PC-3 (cell line): ENCODE results near the gene CSPG4. TPM values are rescaled to one million over a fixed set of nuclear protein-coding genes. Genes with fewer than 3 reads are reported as not detected.
"Not testable (repeated sequence)": the region's sequence is repeated elsewhere in the genome, so short reads cannot be mapped to it uniquely, and the experiment has no call there.

Source experiments
- ATAC-seq: fragments of 200-7000 bp; cut with Tn5 transposase; 2 replicates; pipeline ENCODE4 v1.9.1; 2020; ENCODE audit warnings: mild to moderate bottlenecking, moderate library complexity
- BruUV-seq: library from RNA; stranded (reverse); fragments of 400-500 nt; replicated peaks from 2 replicates; lab custom pipeline; 2021; lab: Mats Ljungman, UMichigan
- CTCF ChIA-PET: fragments of 300-600 bp; sonication (Branson Sonifier 250); formaldehyde crosslinking; loops from one replicate; lab custom pipeline; 2022; ENCODE audit warnings: antibody characterized with exemption; lab: Charles Lee
- POLR2A ChIA-PET: fragments of 300-600 bp; sonication (Branson Sonifier 250); formaldehyde crosslinking; loops from one replicate; lab custom pipeline; 2022; ENCODE audit warnings: antibody characterized with exemption; ENCODE audit not compliant: unreplicated experiment; lab: Charles Lee
- DNase-seq: peaks from one replicate; pipeline ENCODE4 v3.0.0-alpha.2; 2015
- H2AFZ ChIP-seq: fragments of 300-600 bp; sonication (generic); 2 replicates; pipeline ENCODE4 v1.6.0; 2016; ENCODE audit warnings: antibody characterized with exemption, low read length
- H3F3A ChIP-seq: fragments of 300-600 bp; sonication (generic); one replicate; pipeline ENCODE4 v1.6.0; 2017; ENCODE audit warnings: antibody characterized with exemption, low read length, control low read depth, mild to moderate bottlenecking; ENCODE audit not compliant: unreplicated experiment
- H3K27ac ChIP-seq: fragments of 300-600 bp; sonication (generic); 2 replicates; pipeline ENCODE4 v1.5.1; 2016; ENCODE audit warnings: mild to moderate bottlenecking, low read length
- H3K27me3 ChIP-seq: fragments of 300-600 bp; sonication (generic); 2 replicates; pipeline ENCODE4 v1.6.1; 2016; ENCODE audit warnings: low read length, mixed read lengths
- H3K36me3 ChIP-seq: fragments of 300-600 bp; sonication (generic); 2 replicates; pipeline ENCODE4 v1.6.1; 2016; ENCODE audit warnings: low read depth, mixed run types, low read length, mixed read lengths
- H3K4me1 ChIP-seq: fragments of 300-600 bp; sonication (generic); 2 replicates; pipeline ENCODE4 v1.5.1; 2016; ENCODE audit warnings: low read length; ENCODE audit not compliant: insufficient read depth
- H3K4me2 ChIP-seq: fragments of 300-600 bp; sonication (generic); 2 replicates; pipeline ENCODE4 v1.6.0; 2016; ENCODE audit warnings: low read length
- H3K4me3 ChIP-seq: fragments of 300-600 bp; sonication (generic); 2 replicates; pipeline ENCODE4 v1.5.1; 2016; ENCODE audit warnings: mild to moderate bottlenecking, low read length, mixed read lengths
- H3K79me2 ChIP-seq: fragments of 300-600 bp; sonication (generic); 2 replicates; pipeline ENCODE4 v1.6.1; 2017; ENCODE audit warnings: low read length, mixed read lengths
- H3K9ac ChIP-seq: fragments of 300-600 bp; sonication (generic); 2 replicates; pipeline ENCODE4 v1.6.0; 2016; ENCODE audit warnings: mild to moderate bottlenecking, low read length
- H3K9me2 ChIP-seq: fragments of 300-600 bp; sonication (generic); replicated peaks from 2 replicates; pipeline ENCODE4 v1.6.1; 2016; ENCODE audit warnings: mixed run types, low read length, mixed read lengths
- H3K9me3 ChIP-seq: fragments of 300-600 bp; sonication (generic); 2 replicates; pipeline ENCODE4 v1.6.1; 2016; ENCODE audit warnings: low read length, mixed read lengths
- H4K20me1 ChIP-seq: fragments of 300-600 bp; sonication (generic); 2 replicates; pipeline ENCODE4 v1.6.1; 2016; ENCODE audit warnings: low read length, mixed read lengths
- CTCF ChIP-seq: fragments of 300-600 bp; sonication (generic); conservative IDR thresholded peaks from 2 replicates; pipeline ENCODE4 v1.5.1; 2017; ENCODE audit warnings: antibody characterized with exemption, low read depth, mild to moderate bottlenecking, low read length
- EZH2 ChIP-seq: fragments of 300-600 bp; sonication (generic); IDR thresholded peaks from one replicate; pipeline ENCODE4 v1.6.1; 2017; ENCODE audit warnings: antibody characterized with exemption, mild to moderate bottlenecking, low read length; ENCODE audit not compliant: unreplicated experiment
- EZH2phosphoT487 ChIP-seq: fragments of 300-600 bp; sonication (generic); IDR thresholded peaks from 2 replicates; pipeline ENCODE4 v1.6.1; 2018; ENCODE audit warnings: mild to moderate bottlenecking, antibody characterized with exemption, low read length, borderline replicate concordance
- intact Hi-C: fragments of 100-400 bp; cut with micrococcal nuclease; formaldehyde crosslinking; loops from 2 replicates; pipeline ENCODE4 v1.9.0; 2023
- total RNA-seq: library from RNA; depleted of rRNA; stranded (reverse); fragments of >200 nt; gene quantifications from 2 replicates; pipeline ENCODE4 v1.2.3, GENCODE V29; 2014

The CSPG4 gene
- total RNA-seq, 1 experiment from 2014 or later = 2.0 TPM

- H3K27me3 ChIP-seq = no peaks in the 10 kb centered on the region
- ATAC-seq = no peak
- no peak overlapping the region for H2AFZ ChIP-seq
- TF ChIP-seq EZH2phosphoT487 (no peak), EZH2 (no peak), CTCF (no peak)
- intact Hi-C loops = loop anchor here (1.0 to 2.0 kb wide), 2 partner anchors 44 to 173 kb away; no protein-coding TSS in a partner anchor
- BruUV-seq = no TSS peak
- no peak overlapping the region for H3K27ac ChIP-seq
- no peaks in the 10 kb centered on the region for H3K36me3 ChIP-seq
- H3K4me2 ChIP-seq = no peak overlapping the region
- no peak for DNase-seq
- CTCF ChIA-PET = interaction anchor here (0.5 to 0.6 kb wide), 3 partner anchors 40 to 44 kb away, joined by 3 to 8 read pairs (median 4); no protein-coding TSS in a partner anchor
- H3K4me1 ChIP-seq = no peaks in the 10 kb centered on the region
- H3K9ac ChIP-seq = no peak overlapping the region
- H3K79me2 ChIP-seq = no peaks in the 10 kb centered on the region
- H3F3A ChIP-seq = no peaks in the 10 kb centered on the region
- POLR2A ChIA-PET = no interaction called here
- H3K9me2 ChIP-seq = no peaks in the 10 kb centered on the region
- no peak overlapping the region for H3K4me3 ChIP-seq
- no peaks in the 10 kb centered on the region for H4K20me1 ChIP-seq
- H3K9me3 ChIP-seq = no peaks in the 10 kb centered on the region
Observed at GRCh38 chr15:75682181-75683135, 30.2 kb downstream of the CSPG4 start.

GRCh38 chr15:75680007-75680789, 32.5 kb downstream of the CSPG4 start:
- TF ChIP-seq EZH2phosphoT487 (no peak), EZH2 (no peak), CTCF (no peak)
- Histone ChIP-seq H3K4me3 (no peak overlapping the region), H3K36me3 (no peaks in the 10 kb centered on the region), H3K4me1 (no peaks in the 10 kb centered on the region), H3K27me3 (no peaks in the 10 kb centered on the region), H3F3A (no peaks in the 10 kb centered on the region), H3K27ac (no peak overlapping the region), H2AFZ (no peak overlapping the region), H3K79me2 (no peaks in the 10 kb centered on the region), H3K9me2 (no peaks in the 10 kb centered on the region), H3K9me3 (no peaks in the 10 kb centered on the region), H3K4me2 (no peak overlapping the region), H3K9ac (no peak overlapping the region), H4K20me1 (no peaks in the 10 kb centered on the region)
- intact Hi-C loops = no loop called here
- ChIA-PET POLR2A (no interaction called here), CTCF (no interaction called here)
- ATAC-seq (no peak), DNase-seq (no peak)
- no TSS peak for BruUV-seq

- H3K4me3 ChIP-seq, H3K9ac ChIP-seq, H3K9me3 ChIP-seq, H3K4me1 ChIP-seq, H3K27me3 ChIP-seq, H2AFZ ChIP-seq, H3K79me2 ChIP-seq, H3K9me2 ChIP-seq, CTCF ChIA-PET, ATAC-seq, H4K20me1 ChIP-seq, DNase-seq, H3K36me3 ChIP-seq, H3K4me2 ChIP-seq, H3K27ac ChIP-seq, BruUV-seq, POLR2A ChIA-PET, intact Hi-C loops, H3F3A ChIP-seq: not testable (repeated sequence)
Observed at GRCh38 chr15:75678324-75678690, 34.3 kb downstream of the CSPG4 start.
